SIG-M5 treated with dmso at 0.1 percent for 504 hours (cell line): ENCODE data around the gene FSTL4.
"Not testable (repeated sequence)": the region's sequence is repeated elsewhere in the genome, so short reads cannot be mapped to it uniquely, and the experiment has no call there.

ENCODE experiments used
- DNase-seq: peaks from one replicate; lab custom pipeline; 2025; ENCODE audit not compliant: unreplicated experiment; lab: John Stamatoyannopoulos, UW

FSTL4 gene

GRCh38 chr5:133460172-133460758, 152.1 kb downstream of the FSTL4 start:
- DNase-seq = no peak

DNA sequence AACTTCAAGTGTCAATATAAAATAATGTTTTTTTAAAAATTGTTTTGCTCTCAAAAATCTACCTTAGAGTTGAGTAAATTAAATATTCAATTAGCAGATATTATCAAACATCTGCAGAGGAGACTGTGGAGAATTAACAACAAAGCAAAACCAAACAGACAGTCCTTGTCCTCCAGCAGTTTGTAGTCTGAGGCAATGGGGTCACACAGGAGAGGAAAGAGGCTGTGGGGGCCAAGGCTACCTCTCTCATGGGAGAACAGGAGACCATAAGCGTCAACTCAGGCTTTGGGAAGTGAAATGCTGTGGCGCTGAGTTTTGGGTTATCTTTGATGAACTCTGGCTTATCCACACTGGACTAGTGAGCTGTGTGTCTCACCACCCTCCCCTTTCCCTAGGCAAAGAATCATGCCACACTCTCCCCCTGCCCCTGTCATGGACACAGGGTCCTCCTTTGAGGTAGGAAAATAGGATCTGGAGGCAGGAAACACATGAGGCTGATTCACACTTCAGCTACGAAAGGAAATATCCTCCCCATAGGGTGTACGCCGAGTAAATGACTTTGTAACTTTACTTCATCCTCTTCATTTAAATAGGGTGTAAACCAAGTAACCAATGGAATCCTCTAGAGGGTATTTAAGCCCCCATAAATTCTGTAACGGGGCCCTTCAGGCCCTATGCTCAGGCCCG, 152.7 kb downstream of the FSTL4 start:
- DNase-seq = no peak

GRCh38 chr5:133458435-133458834, 153.9 kb downstream of the FSTL4 start:
- no peak for DNase-seq

DNA sequence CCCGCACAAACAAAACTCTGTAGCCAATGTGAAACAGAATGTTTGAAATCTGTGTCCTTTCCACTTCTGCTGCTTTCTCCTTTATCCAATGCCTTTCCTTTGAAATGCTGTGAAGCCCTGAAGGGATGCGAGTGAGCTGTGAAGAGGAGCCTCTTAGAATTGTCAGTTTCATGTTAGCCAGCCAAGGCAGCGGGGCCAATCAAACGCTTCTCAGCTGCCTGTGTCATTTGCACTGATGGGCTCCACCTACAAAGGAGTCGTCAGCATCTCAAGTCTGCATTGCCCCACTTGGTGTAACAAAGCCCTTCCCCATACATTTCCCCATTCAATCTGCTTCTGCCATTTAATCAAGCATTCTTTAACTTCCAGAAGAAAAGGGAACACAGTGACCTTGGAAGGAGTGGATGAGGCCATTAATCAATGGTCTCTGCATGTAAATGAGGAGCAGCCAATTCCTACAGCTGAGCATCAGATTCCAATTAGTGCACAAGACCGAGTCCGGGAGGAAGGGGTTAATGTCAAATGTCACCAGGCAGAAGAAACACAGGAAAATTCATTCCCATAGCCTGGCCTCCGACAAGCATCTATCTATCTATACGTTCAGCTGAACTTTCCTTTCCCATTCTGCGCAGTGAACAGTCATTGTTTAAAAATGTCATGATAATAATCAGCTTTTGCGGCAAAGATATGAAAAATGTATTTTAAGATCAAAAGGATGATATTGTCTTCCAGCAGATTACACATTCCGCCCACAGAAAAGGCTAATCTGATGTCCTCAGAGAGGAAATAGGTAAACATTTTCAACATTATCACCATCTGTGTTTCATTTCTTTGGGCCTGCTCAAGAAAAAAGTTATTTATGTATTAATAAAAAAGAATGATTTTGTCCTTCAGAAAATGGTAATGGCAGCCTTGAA, 154.6 kb downstream of the FSTL4 start:
- DNase-seq = no peak

- DNase-seq = peak; percentile 51
Measured at GRCh38 chr5:133456933-133457402, 155.4 kb downstream of the FSTL4 start.

GRCh38 chr5:133455676-133456075, 156.7 kb downstream of the FSTL4 start:
- DNase-seq = no peak

GRCh38 chr5:133454442-133454841, 157.9 kb downstream of the FSTL4 start:
- no peak for DNase-seq

GRCh38 chr5:133453831-133454230, 158.5 kb downstream of the FSTL4 start:
- DNase-seq = no peak

DNA sequence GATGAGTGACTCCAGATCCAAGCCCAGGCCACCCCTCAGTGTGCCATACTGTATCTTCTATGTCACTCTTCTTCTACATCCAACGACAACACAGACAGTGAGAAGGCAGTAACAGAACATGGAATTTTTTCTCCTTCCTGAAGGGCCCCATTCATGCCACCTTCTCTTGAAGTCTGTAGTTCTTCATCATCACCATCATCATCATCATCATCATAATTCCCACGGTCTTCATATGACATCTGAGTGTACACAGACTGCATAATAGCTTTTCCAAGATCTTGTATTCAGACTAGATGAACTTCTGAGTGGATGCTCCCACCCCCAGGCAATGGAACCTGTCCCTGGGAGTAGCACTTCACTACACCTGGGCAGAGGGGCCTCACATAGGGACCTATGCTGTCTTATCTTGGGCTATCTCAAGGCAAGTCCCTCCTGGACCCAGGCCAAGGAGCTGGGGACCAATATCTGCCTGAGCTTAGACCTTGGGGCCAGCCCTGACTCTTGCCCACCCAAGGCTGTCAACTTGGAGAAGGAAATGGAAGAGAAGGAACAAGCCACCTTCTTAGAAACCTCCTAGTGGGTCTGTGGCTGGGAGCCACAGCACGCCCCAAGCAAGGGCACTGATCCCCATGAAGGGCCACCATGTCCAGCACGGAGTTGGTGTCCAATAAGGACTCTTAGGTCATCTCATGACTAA, 159.1 kb downstream of the FSTL4 start:
- no peak for DNase-seq

DNA sequence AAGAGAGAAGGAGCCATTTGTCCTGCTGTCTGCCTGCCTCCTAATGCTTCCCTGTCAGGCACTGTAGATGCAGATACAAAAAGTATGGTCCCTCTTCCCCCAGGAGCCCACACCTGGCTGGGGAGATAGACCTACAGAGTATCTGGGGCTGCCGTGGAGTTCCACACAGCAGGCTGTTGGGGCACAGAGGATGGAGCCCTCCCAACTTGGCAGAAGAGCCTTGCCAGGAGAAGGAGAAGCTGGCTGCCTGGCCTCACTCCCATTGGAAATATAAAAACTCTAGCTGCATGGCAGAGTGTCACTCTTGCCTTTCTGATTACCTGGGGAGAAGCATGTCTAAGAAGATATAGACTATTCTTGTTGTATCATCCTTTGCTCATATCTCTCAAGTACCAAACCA, 160.4 kb downstream of the FSTL4 start:
- DNase-seq = no peak

DNA sequence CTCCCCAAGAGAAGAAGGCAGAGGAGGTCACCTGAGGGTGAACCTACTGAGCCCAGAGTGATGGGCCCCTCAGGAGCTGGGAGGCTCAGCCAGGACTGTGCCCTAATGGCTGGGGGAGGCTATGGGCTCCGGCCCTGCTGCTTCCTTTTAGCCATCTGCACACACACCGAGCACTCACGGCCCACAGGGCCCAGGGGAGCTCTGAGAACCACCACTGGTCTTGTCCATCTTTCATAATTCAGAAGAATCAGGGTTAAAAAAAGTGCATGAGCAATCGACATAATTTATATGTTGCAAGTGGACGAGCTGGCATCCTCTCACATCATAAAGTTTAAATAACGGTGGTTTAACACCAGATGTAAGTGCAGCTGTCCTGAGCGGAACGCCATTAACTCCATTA, 162.1 kb downstream of the FSTL4 start:
- no peak for DNase-seq

GRCh38 chr5:133449181-133449580, 163.2 kb downstream of the FSTL4 start:
- DNase-seq = no peak

- DNase-seq = no peak
Measured at GRCh38 chr5:133446440-133446839, 165.9 kb downstream of the FSTL4 start.

DNA sequence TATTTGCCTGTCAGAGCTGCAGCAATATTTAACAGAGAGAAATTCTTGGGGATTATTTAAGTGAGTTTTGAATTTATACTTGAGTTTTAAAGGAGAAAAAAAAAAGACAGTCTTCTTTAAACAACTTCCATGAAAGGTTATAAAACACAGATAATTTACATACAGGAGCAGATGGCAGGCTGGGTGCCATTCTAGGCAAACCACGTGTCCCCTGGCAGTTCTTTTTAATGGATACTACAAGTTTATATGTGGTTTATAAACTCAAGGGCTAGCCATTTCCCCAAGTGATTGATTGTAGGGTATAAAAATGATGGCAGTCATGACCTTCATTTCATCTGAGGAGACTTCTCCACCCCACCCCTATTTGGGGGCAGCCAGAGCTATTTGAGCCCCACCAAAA, 166.6 kb downstream of the FSTL4 start:
- no peak for DNase-seq

DNA sequence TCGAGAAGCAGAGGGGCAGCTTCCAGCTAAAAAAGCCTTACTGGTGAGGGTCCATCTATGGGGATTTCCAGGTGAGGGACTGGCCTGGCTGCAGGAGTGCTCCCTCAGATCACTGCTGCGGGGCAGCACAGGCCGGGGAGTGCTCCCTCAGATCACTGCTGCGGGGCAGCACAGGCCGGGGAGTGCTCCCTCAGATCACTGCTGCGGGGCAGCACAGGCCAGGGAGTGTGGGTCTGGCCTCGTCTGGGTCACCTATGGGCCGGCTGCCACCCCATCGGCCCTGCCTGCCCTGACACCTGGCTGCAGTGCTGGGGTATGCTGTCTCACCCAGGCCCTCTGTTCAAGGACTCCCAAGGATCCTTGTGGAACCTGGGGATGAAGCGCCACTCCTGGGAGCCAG, 167.1 kb downstream of the FSTL4 start:
- not testable (repeated sequence) for DNase-seq

- DNase-seq = no peak
Measured at GRCh38 chr5:133444711-133445110, 167.6 kb downstream of the FSTL4 start.

- DNase-seq = no peak
Measured at GRCh38 chr5:133441166-133441815, 171.1 kb downstream of the FSTL4 start.

GRCh38 chr5:133440467-133441115, 171.8 kb downstream of the FSTL4 start:
- no peak for DNase-seq

DNA sequence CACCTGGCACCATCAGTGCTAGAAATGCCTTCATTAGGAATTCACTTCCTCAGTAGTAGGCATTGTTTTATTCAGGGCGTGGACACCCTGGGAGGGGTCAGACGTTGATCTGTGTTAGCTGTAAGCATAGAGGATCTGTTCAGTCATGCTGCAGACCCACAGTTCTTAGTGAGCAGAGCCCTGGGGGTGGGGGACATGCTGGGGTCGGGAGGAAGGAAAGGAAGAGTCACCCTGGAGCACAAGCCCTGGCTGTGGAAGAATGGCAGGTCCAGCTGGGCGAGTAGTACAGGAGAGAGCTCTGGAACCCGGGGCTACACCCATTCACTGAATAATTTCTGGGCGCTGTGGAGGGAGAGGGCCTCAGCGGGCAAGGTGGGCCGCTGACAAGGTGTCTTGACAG, 172.5 kb downstream of the FSTL4 start:
- no peak for DNase-seq

DNA sequence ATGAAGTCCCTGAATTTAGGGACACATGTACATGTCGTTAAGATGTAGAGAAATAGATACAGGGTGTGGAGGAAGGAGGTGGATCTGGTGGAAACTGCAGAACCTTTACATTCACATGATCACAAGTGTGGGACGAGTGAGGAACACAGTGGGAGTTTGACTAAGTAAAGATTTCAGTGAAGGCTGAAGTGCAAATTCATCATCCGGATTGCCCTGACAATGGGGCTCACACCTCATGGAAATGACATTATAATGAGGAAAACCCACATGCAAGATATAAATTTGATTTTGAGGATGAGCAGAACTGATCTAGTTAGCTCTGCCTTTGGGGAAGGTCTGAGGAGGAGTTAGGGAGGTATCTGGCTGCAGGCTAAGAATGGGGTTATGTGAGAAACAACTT, 173.9 kb downstream of the FSTL4 start:
- DNase-seq = no peak
